Measurements from ENCODE around the gene CPSF3. TPM values are rescaled to one million over a fixed set of nuclear protein-coding genes. Genes with fewer than 3 reads are reported as not detected.

Gene CPSF3
- total RNA-seq, 1 experiment from 2014 or later, result 86.8 TPM

- Histone ChIP-seq H3K27ac (ENCODE audit: low read depth, low read length, poor library complexity, severe bottlenecking) (no peak overlapping the region), H3K27me3 (replicated peaks; ENCODE audit: insufficient read depth, low read depth, low read length, poor library complexity) (no peaks in the 10 kb centered on the region), H3K4me3 (ENCODE audit: low read depth, low read length, poor library complexity, severe bottlenecking) (no peak overlapping the region), H3K36me3 (ENCODE audit: insufficient read depth, low read length, poor library complexity, severe bottlenecking) (peaks cover 52% of the 10 kb centered on the region), H3K4me1 (ENCODE audit: insufficient read depth, low read length, poor library complexity, severe bottlenecking) (no peaks in the 10 kb centered on the region), H3K9me3 (ENCODE audit: low read depth, low read length, poor library complexity, severe bottlenecking) (no peaks in the 10 kb centered on the region)
- intact Hi-C loops (cut with micrococcal nuclease; ENCODE audit: unreplicated experiment), result no loop called here
- no peak for TF ChIP-seq CTCF (conservative IDR thresholded peaks at IDR 0.05; ENCODE audit: low read depth, low read length)
- TF ChIP-seq EZH2 (IDR thresholded peaks at IDR 0.05; ENCODE audit: borderline replicate concordance, low read depth, low read length, poor library complexity, severe bottlenecking), result no peak
- DNase-seq (ENCODE audit: low spot score), result no peak
- no TSS peak for BruUV-seq (replicated peaks)
- ChIA-PET POLR2A (ENCODE audit: low non-redundant PET) (no interaction called here), CTCF (no interaction called here)
These were observed 93.8 kb downstream of the CPSF3 start for GRCh38 chr2:9517118-9517782.

- BruUV-seq (replicated peaks), result no TSS peak
- no peak overlapping the region for H3K4me3 ChIP-seq (ENCODE audit: low read depth, low read length, poor library complexity, severe bottlenecking)
- ChIA-PET POLR2A (ENCODE audit: low non-redundant PET) (no interaction called here), CTCF (no interaction called here)
- TF ChIP-seq CTCF (conservative IDR thresholded peaks at IDR 0.05; ENCODE audit: low read depth, low read length), result no peak
- no peak for TF ChIP-seq EZH2 (IDR thresholded peaks at IDR 0.05; ENCODE audit: borderline replicate concordance, low read depth, low read length, poor library complexity, severe bottlenecking)
- no peaks in the 10 kb centered on the region for H3K9me3 ChIP-seq (ENCODE audit: low read depth, low read length, poor library complexity, severe bottlenecking)
- H3K27ac ChIP-seq (ENCODE audit: low read depth, low read length, poor library complexity, severe bottlenecking), result no peak overlapping the region
- intact Hi-C loops (cut with micrococcal nuclease; ENCODE audit: unreplicated experiment), result no loop called here
- H3K27me3 ChIP-seq (replicated peaks; ENCODE audit: insufficient read depth, low read depth, low read length, poor library complexity), result no peaks in the 10 kb centered on the region
- no peak for DNase-seq (ENCODE audit: low spot score)
- no peaks in the 10 kb centered on the region for H3K4me1 ChIP-seq (ENCODE audit: insufficient read depth, low read length, poor library complexity, severe bottlenecking)
- peaks cover 46% of the 10 kb centered on the region for H3K36me3 ChIP-seq (ENCODE audit: insufficient read depth, low read length, poor library complexity, severe bottlenecking)
These were observed 94.7 kb downstream of the CPSF3 start for GRCh38 chr2:9518163-9518562.

GRCh38 chr2:9518780-9519179, 95.3 kb downstream of the CPSF3 start:
- Histone ChIP-seq H3K9me3 (ENCODE audit: low read depth, low read length, poor library complexity, severe bottlenecking) (no peaks in the 10 kb centered on the region), H3K4me3 (ENCODE audit: low read depth, low read length, poor library complexity, severe bottlenecking) (no peak overlapping the region), H3K4me1 (ENCODE audit: insufficient read depth, low read length, poor library complexity, severe bottlenecking) (no peaks in the 10 kb centered on the region), H3K27ac (ENCODE audit: low read depth, low read length, poor library complexity, severe bottlenecking) (no peak overlapping the region), H3K36me3 (ENCODE audit: insufficient read depth, low read length, poor library complexity, severe bottlenecking) (peaks cover 44% of the 10 kb centered on the region), H3K27me3 (replicated peaks; ENCODE audit: insufficient read depth, low read depth, low read length, poor library complexity) (no peaks in the 10 kb centered on the region)
- intact Hi-C loops (cut with micrococcal nuclease; ENCODE audit: unreplicated experiment), result no loop called here
- no peak for DNase-seq (ENCODE audit: low spot score)
- POLR2A ChIA-PET (ENCODE audit: low non-redundant PET), result no interaction called here
- CTCF ChIA-PET, result no interaction called here
- TF ChIP-seq EZH2 (IDR thresholded peaks at IDR 0.05; ENCODE audit: borderline replicate concordance, low read depth, low read length, poor library complexity, severe bottlenecking) (no peak), CTCF (conservative IDR thresholded peaks at IDR 0.05; ENCODE audit: low read depth, low read length) (no peak)
- no TSS peak for BruUV-seq (replicated peaks)
